GM12878 (cell line): ENCODE results near the gene GH2. TPM values are rescaled to one million over a fixed set of nuclear protein-coding genes. Genes with fewer than 3 reads are reported as not detected.
A peak's percentile ranks its signal among the peaks of the same experiment; 100 is the strongest.
"Not testable (repeated sequence)": the region's sequence is repeated elsewhere in the genome, so short reads cannot be mapped to it uniquely, and the experiment has no call there.

Experiments
- ATAC-seq: fragments of 200-7000 bp; cut with Tn5 transposase; 3 replicates; pipeline ENCODE4 v1.9.1; 2020; ENCODE audit warnings: mild to moderate bottlenecking, moderate library complexity
- BruUV-seq: library from RNA; stranded (reverse); fragments of 400-500 nt; replicated peaks from 2 replicates; lab custom pipeline; 2021; lab: Mats Ljungman, UMichigan
- CTCF ChIA-PET: fragments of 300-600 bp; sonication (Branson Sonifier 250); formaldehyde crosslinking; extraction: SDS; loops from one replicate; lab custom pipeline; 2021; ENCODE audit warnings: inconsistent platforms; lab: Yijun Ruan, JAX
- POLR2A ChIA-PET: fragments of 350-600 bp; formaldehyde crosslinking; extraction: SDS; loops from one replicate; lab custom pipeline; 2021; ENCODE audit warnings: inconsistent platforms; lab: Charles Lee
- RAD21 ChIA-PET: fragments of 300-600 bp; sonication (Branson Sonifier 250); formaldehyde crosslinking; loops from one replicate; lab custom pipeline; 2023; ENCODE audit warnings: antibody characterized with exemption; ENCODE audit not compliant: unreplicated experiment; lab: Charles Lee
- SMC1A ChIA-PET: fragments of 300-600 bp; sonication (Branson Sonifier 250); formaldehyde crosslinking; loops from one replicate; lab custom pipeline; 2023; ENCODE audit not compliant: unreplicated experiment, uncharacterized antibody; lab: Charles Lee
- DNase-seq: peaks from one replicate; pipeline ENCODE4 v3.0.0-alpha.2; 2011; ENCODE audit warnings: low read depth, low spot score
- FAIRE-seq: peaks from 3 replicates; lab custom pipeline; 2011; peaks lifted over from hg19 to GRCh38; lab: Jason Lieb, UNC
- H2AFZ ChIP-seq: 2 replicates; pipeline ENCODE4 v1.6.0; 2011; ENCODE audit warnings: low read depth, low read length, control low read depth; ENCODE audit not compliant: control insufficient read depth
- H3K27ac ChIP-seq: 2 replicates; pipeline ENCODE4 v1.5.1; 2011; ENCODE audit warnings: control low read depth; ENCODE audit not compliant: control insufficient read depth, insufficient read depth
- H3K27me3 ChIP-seq, 2 experiments: replicated peaks in 1 of 2; 2 replicates each; pipeline versions ENCODE4 v1.6.0 to v1.6.1; 2011; ENCODE audit warnings: low read length in 1 of 2; ENCODE audit not compliant: control insufficient read depth in 2 of 2, insufficient read depth in 2 of 2
- H3K36me3 ChIP-seq, 2 experiments: 2 replicates each; pipeline ENCODE4 v1.5.1; 2011; ENCODE audit warnings: low read length in 1 of 2; ENCODE audit not compliant: control insufficient read depth in 2 of 2, insufficient read depth in 2 of 2
- H3K4me1 ChIP-seq: 2 replicates; pipeline ENCODE4 v1.6.1; 2011; ENCODE audit warnings: mild to moderate bottlenecking, low read length, moderate library complexity, mixed read lengths; ENCODE audit not compliant: control insufficient read depth, insufficient read depth
- H3K4me2 ChIP-seq: 2 replicates; pipeline ENCODE4 v1.6.0; 2011; ENCODE audit warnings: control low read depth; ENCODE audit not compliant: control insufficient read depth, insufficient read depth
- H3K4me3 ChIP-seq: fragments of 200-600 bp; sonication (generic); 2 replicates; pipeline ENCODE4 v1.5.1; 2016
- H3K79me2 ChIP-seq: 2 replicates; pipeline ENCODE4 v1.6.0; 2011; ENCODE audit warnings: low read length; ENCODE audit not compliant: control insufficient read depth, insufficient read depth
- H3K9ac ChIP-seq: 2 replicates; pipeline ENCODE4 v1.8.0; 2011; ENCODE audit warnings: low read length, control low read depth, mixed read lengths; ENCODE audit not compliant: control insufficient read depth, insufficient read depth
- H3K9me3 ChIP-seq: replicated peaks from 3 replicates; pipeline ENCODE4 v1.5.1; 2011; ENCODE audit warnings: mild to moderate bottlenecking, low read length; ENCODE audit not compliant: control insufficient read depth, insufficient read depth
- H4K20me1 ChIP-seq: 2 replicates; pipeline ENCODE4 v1.6.0; 2011; ENCODE audit not compliant: control insufficient read depth, insufficient read depth
- MEF2B ChIP-seq: fragments of 450-650 bp; IDR thresholded peaks from 2 replicates; pipeline ENCODE4 v1.6.1; 2018; ENCODE audit warnings: mild to moderate bottlenecking, moderate library complexity; ENCODE audit not compliant: partially characterized antibody, poor library complexity, severe bottlenecking
- WGBS: methylation state at CpG from one replicate; pipeline ENCODE4 v1.1.6; 2016; ENCODE audit warnings: low lambda C conversion rate; ENCODE audit not compliant: insufficient replicate concordance, insufficient coverage; ENCODE audit errors: missing lambda C conversion rate; 5-methylcytosine and 5-hydroxymethylcytosine counted together
- in situ Hi-C: fragments of 300-500 bp; cut with MboI; formaldehyde crosslinking; loops from 9 replicates; pipeline ENCODE4 v1.14.3; 2018; ENCODE audit warnings: mixed read lengths
- intact Hi-C: fragments of 100-400 bp; cut with micrococcal nuclease; formaldehyde crosslinking; loops from one replicate; pipeline ENCODE4 v1.14.2; 2022; ENCODE audit not compliant: unreplicated experiment
- polyA plus RNA-seq, 11 experiments: library from polyadenylated mRNA; depleted of rRNA in 4 of 11; unstranded in 6 of 11; stranded (reverse) in 5 of 11; fragments of >200 nt; fragmentation: Nextera tagmentation in 4 of 11; fragmentation: Illumina TruSeq in 1 of 11; extraction: Ambion mirVana in 4 of 11; extraction: Trizol in 1 of 11; gene quantifications; 1 replicate in 1 of 11; 2 replicates in 10 of 11; pipeline versions ENCODE4 v1.2.1 to v1.2.3, GENCODE V29; 2011 to 2016; ENCODE audit warnings: inconsistent platforms in 2 of 11, missing spikeins in 2 of 11, low read depth in 1 of 11
- total RNA-seq, 4 experiments: library from RNA; depleted of rRNA in 3 of 4; stranded (reverse); fragments of >200 nt in 3 of 4; fragmentation: Illumina TruSeq in 1 of 4; extraction: Trizol in 1 of 4; gene quantifications; 2 replicates each; pipeline versions ENCODE4 v1.2.1 to v1.2.3, GENCODE V29; 2013 to 2021
- TF ChIP-seq, protein P1 (sequence below): fragments of 450-650 bp; IDR thresholded peaks from 2 replicates; pipeline ENCODE4 v1.6.1; 2016; ENCODE audit warnings: mild to moderate bottlenecking

The GH2 gene
- total and polyA plus RNA-seq, 10 of the 15 experiments (the other 5 are each of a cell fraction or from before 2014, with no cell fraction given), result not detected

DNA sequence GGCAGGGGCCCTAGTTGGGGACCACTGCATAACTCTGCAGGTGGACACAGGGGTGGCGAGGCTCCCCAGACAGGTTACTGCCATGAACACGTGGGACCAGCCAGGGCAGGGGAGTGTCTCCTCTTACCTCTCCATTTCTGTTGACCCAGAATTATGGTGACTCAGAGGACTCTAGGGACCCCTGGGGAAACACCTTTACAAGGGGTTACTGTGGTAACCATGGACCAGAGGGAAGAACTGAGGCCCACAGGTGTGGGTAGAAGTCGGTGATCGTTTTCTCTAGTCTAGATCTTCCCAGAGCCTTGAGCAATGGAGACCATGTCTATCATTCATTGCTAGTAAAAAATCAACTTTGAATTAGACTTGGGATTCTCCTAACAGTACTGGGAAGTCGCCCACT lies 39.0 kb upstream of the GH2 start:
- H3K36me3 ChIP-seq, H3K4me3 ChIP-seq, DNase-seq, BruUV-seq, H3K9me3 ChIP-seq, H3K27ac ChIP-seq, FAIRE-seq, H3K9ac ChIP-seq, H4K20me1 ChIP-seq, H2AFZ ChIP-seq, H3K4me2 ChIP-seq, intact Hi-C loops, H3K27me3 ChIP-seq, H3K79me2 ChIP-seq: not testable (repeated sequence)
- RAD21 ChIA-PET, result interaction anchor here (1.0 to 9.2 kb wide), 11 partner anchors 13 to 212 kb away, joined by 3 to 288 read pairs (median 35); partner anchors contain the start of genes CD79B, ERN1 and ICAM2
- in situ Hi-C loops, result loop anchor here (5.0 kb wide), 2 partner anchors 102 to 212 kb away; partner anchors contain the start of genes ERN1 and ICAM2
- POLR2A ChIA-PET, result interaction anchor here (2.7 to 2.8 kb wide), 2 partner anchors 11 to 26 kb away, joined by 20 to 22 read pairs; partner anchors contain the start of gene CD79B
- H3K4me1 ChIP-seq, result peaks cover 19% of the 10 kb centered on the region
- WGBS, result 35% methylated on average over 5 of the region's 5 CpGs
- CTCF ChIA-PET, result interaction anchor here (1.5 to 17.4 kb wide), 10 partner anchors 9 to 212 kb away, joined by 3 to 481 read pairs (median 82); partner anchors contain the start of genes CD79B, ERN1 and ICAM2
- TF ChIP-seq MEF2B, result peak; percentile 43
- TF ChIP-seq, protein P1, sequence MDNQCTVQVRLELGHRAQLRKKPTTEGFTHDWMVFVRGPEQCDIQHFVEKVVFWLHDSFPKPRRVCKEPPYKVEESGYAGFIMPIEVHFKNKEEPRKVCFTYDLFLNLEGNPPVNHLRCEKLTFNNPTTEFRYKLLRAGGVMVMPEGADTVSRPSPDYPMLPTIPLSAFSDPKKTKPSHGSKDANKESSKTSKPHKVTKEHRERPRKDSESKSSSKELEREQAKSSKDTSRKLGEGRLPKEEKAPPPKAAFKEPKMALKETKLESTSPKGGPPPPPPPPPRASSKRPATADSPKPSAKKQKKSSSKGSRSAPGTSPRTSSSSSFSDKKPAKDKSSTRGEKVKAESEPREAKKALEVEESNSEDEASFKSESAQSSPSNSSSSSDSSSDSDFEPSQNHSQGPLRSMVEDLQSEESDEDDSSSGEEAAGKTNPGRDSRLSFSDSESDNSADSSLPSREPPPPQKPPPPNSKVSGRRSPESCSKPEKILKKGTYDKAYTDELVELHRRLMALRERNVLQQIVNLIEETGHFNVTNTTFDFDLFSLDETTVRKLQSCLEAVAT, result peak; percentile 82
- SMC1A ChIA-PET, result interaction anchor here (0.8 to 14.0 kb wide), 13 partner anchors 11 to 212 kb away, joined by 3 to 248 read pairs (median 30); partner anchors contain the start of genes CD79B and ICAM2
- peak; percentile 5; the same call in 1 of the 3 replicates for ATAC-seq

- H3K9me3 ChIP-seq, H3K36me3 ChIP-seq, H3K4me3 ChIP-seq, H3K9ac ChIP-seq, H3K4me2 ChIP-seq, BruUV-seq, ATAC-seq, DNase-seq, H3K79me2 ChIP-seq, H2AFZ ChIP-seq, FAIRE-seq, H3K27ac ChIP-seq, H3K27me3 ChIP-seq, H4K20me1 ChIP-seq, intact Hi-C loops: not testable (repeated sequence)
- 50% methylated on average over 6 of the region's 6 CpGs for WGBS
- H3K4me1 ChIP-seq, result peaks cover 16% of the 10 kb centered on the region
- CTCF ChIA-PET, result interaction anchor here (0.5 to 17.4 kb wide), 39 partner anchors 8 to 360 kb away, joined by 3 to 481 read pairs (median 5); partner anchors contain the start of genes CD79B, ERN1 and ICAM2
- RAD21 ChIA-PET, result interaction anchor here (0.9 to 9.2 kb wide), 18 partner anchors 9 to 212 kb away, joined by 3 to 288 read pairs (median 11); partner anchors contain the start of genes CD79B, ERN1 and ICAM2
- in situ Hi-C loops, result loop anchor here (5.0 kb wide), 2 partner anchors 102 to 212 kb away; partner anchors contain the start of genes ERN1 and ICAM2
- POLR2A ChIA-PET, result interaction anchor here (0.6 to 2.8 kb wide), 10 partner anchors 12 to 547 kb away, joined by 3 to 22 read pairs (median 4); partner anchors contain the start of gene CD79B
- SMC1A ChIA-PET, result interaction anchor here (0.6 to 14.0 kb wide), 23 partner anchors 12 to 225 kb away, joined by 3 to 248 read pairs (median 5); partner anchors contain the start of genes CD79B and ICAM2
These were observed 38.3 kb upstream of the GH2 start for GRCh38 chr17:63920050-63920449.
